HepG2 (cell line): ENCODE measurements around the gene CYCS. TPM values are rescaled to one million over a fixed set of nuclear protein-coding genes. Genes with fewer than 3 reads are reported as not detected.

Source experiments
- ATAC-seq: fragments of 200-7000 bp; cut with Tn5 transposase; 3 replicates; pipeline ENCODE4 v1.9.1; 2020; ENCODE audit warnings: mild to moderate bottlenecking, moderate library complexity
- BruUV-seq: library from RNA; stranded (reverse); fragments of 400-500 nt; replicated peaks from 2 replicates; lab custom pipeline; 2021; lab: Mats Ljungman, UMichigan
- CTCF ChIA-PET: fragments of 300-600 bp; formaldehyde crosslinking; extraction: SDS; loops from one replicate; lab custom pipeline; 2021; ENCODE audit warnings: low total read pairs, inconsistent platforms, low intra/inter-chr PET ratio; lab: Yijun Ruan, JAX
- POLR2A ChIA-PET: fragments of 350-600 bp; sonication (Branson Sonifier 250); formaldehyde crosslinking; loops from one replicate; lab custom pipeline; 2020; ENCODE audit warnings: antibody characterized with exemption, inconsistent platforms; lab: Yijun Ruan, JAX
- DNase-seq: peaks from one replicate; pipeline ENCODE4 v3.0.0-alpha.2; 2015; ENCODE audit warnings: low spot score
- FAIRE-seq: peaks from 3 replicates; lab custom pipeline; 2011; peaks lifted over from hg19 to GRCh38; lab: Jason Lieb, UNC
- H2AFZ ChIP-seq: one replicate; pipeline ENCODE4 v1.6.1; 2011; ENCODE audit warnings: low read length, inconsistent platforms
- H3K27ac ChIP-seq: fragments of 300-600 bp; 3 replicates; pipeline ENCODE4 v1.8.0; 2011; ENCODE audit warnings: mixed run types, mild to moderate bottlenecking, mixed read lengths, low read length, inconsistent platforms; ENCODE audit not compliant: insufficient read depth; ENCODE audit errors: extremely low read length
- H3K27me3 ChIP-seq, 2 experiments: fragments of 200-600 bp in 1 of 2; 2 replicates in 1 of 2; 3 replicates in 1 of 2; pipeline versions ENCODE4 v1.6.0 to v1.8.0; 2011; ENCODE audit warnings: low read length in 2 of 2, mild to moderate bottlenecking in 2 of 2, moderate library complexity in 2 of 2, inconsistent platforms in 1 of 2; ENCODE audit not compliant: insufficient read depth in 2 of 2, control insufficient read depth in 1 of 2
- H3K36me3 ChIP-seq, 2 experiments: fragments of 200-600 bp in 1 of 2; replicated peaks in 1 of 2; 2 replicates in 1 of 2; 3 replicates in 1 of 2; pipeline versions ENCODE4 v1.5.1 to v1.8.0; 2011; ENCODE audit warnings: low read length in 2 of 2, inconsistent platforms in 1 of 2; ENCODE audit not compliant: insufficient read depth in 2 of 2, control insufficient read depth in 1 of 2
- H3K4me1 ChIP-seq: 2 replicates; pipeline ENCODE4 v1.5.1; 2012; ENCODE audit warnings: low read length, inconsistent platforms; ENCODE audit not compliant: insufficient read depth
- H3K4me2 ChIP-seq: 2 replicates; pipeline ENCODE4 v1.6.0; 2011; ENCODE audit warnings: low read depth, low read length, inconsistent platforms
- H3K4me3 ChIP-seq, 3 experiments: fragments of 200-600 bp in 1 of 3; sonication (generic), shearing (Covaris generic) in 1 of 3; replicated peaks in 1 of 3; 2 replicates each; pipeline ENCODE4 v1.5.1; 2011 to 2016; ENCODE audit warnings: low read length in 3 of 3, inconsistent platforms in 2 of 3, low read depth in 2 of 3, mild to moderate bottlenecking in 2 of 3, control low read depth in 1 of 3, mixed read lengths in 1 of 3; ENCODE audit not compliant: insufficient read depth in 1 of 3
- H3K79me2 ChIP-seq: one replicate; pipeline ENCODE4 v1.6.1; 2011; ENCODE audit warnings: low read length, inconsistent platforms; ENCODE audit not compliant: insufficient read depth
- H3K9ac ChIP-seq: 2 replicates; pipeline ENCODE4 v1.6.0; 2011; ENCODE audit warnings: mild to moderate bottlenecking, low read depth, low read length, inconsistent platforms; ENCODE audit not compliant: insufficient read depth
- H3K9me3 ChIP-seq: 2 replicates; pipeline ENCODE4 v1.5.1; 2012; ENCODE audit warnings: mild to moderate bottlenecking, low read length
- H4K20me1 ChIP-seq: 2 replicates; pipeline ENCODE4 v1.6.0; 2011; ENCODE audit warnings: inconsistent platforms, mild to moderate bottlenecking, low read length, moderate library complexity; ENCODE audit not compliant: insufficient read depth
- MAFK ChIP-seq, 2 experiments: IDR thresholded peaks in 1 of 2; conservative IDR thresholded peaks in 1 of 2; 2 replicates each; pipeline ENCODE4 v1.6.1; 2011; ENCODE audit warnings: improper control_type of control experiment in 2 of 2, low read length in 2 of 2
- NFYC ChIP-seq: IDR thresholded peaks from 2 replicates; pipeline ENCODE4 v1.6.1; 2016; ENCODE audit warnings: missing genetic modification reagents, missing compliant biosample characterization
- ZNF564 ChIP-seq: sonication (generic); formaldehyde crosslinking; IDR thresholded peaks from 2 replicates; pipeline ENCODE4 v1.8.1; 2023; ENCODE audit warnings: mild to moderate bottlenecking, missing genetic modification reagents
- ZNF678 ChIP-seq: sonication (generic); formaldehyde crosslinking; IDR thresholded peaks from 2 replicates; pipeline ENCODE4 v1.4.0; 2020; ENCODE audit warnings: mild to moderate bottlenecking, missing genetic modification reagents
- ZNF7 ChIP-seq: IDR thresholded peaks from 2 replicates; pipeline ENCODE4 v1.6.1; 2016; ENCODE audit warnings: missing biosample characterization, missing genetic modification reagents
- ZSCAN30 ChIP-seq: sonication (generic); formaldehyde crosslinking; IDR thresholded peaks from 2 replicates; pipeline ENCODE4 v1.5.0; 2020; ENCODE audit warnings: mild to moderate bottlenecking, missing genetic modification reagents
- WGBS: methylation state at CpG from one replicate; pipeline ENCODE4 v1.1.6; 2017; ENCODE audit warnings: low lambda C conversion rate; 5-methylcytosine and 5-hydroxymethylcytosine counted together
- in situ Hi-C: cut with HindIII; loops from 2 replicates; pipeline ENCODE4 v1.10.0; 2017; ENCODE audit warnings: low pct_unique_long_range_greater_than_20kb; ENCODE audit not compliant: extremely low pct_ligation_motif_present
- intact Hi-C: fragments of 100-400 bp; cut with micrococcal nuclease; formaldehyde crosslinking; loops from one replicate; pipeline ENCODE4 v1.10.0; 2022; ENCODE audit not compliant: unreplicated experiment
- polyA plus RNA-seq, 8 experiments: library from polyadenylated mRNA; depleted of rRNA in 3 of 8; stranded (reverse) in 7 of 8; unstranded in 1 of 8; fragments of >200 nt; fragmentation: Illumina TruSeq in 4 of 8; extraction: Trizol in 4 of 8; gene quantifications; 2 replicates each; pipeline versions ENCODE4 v1.2.1 to v1.2.3, GENCODE V29; 2011 to 2016; ENCODE audit warnings: low read depth in 4 of 8, missing spikeins in 1 of 8, mixed read lengths in 1 of 8; ENCODE audit not compliant: insufficient read depth in 1 of 8
- total RNA-seq, 5 experiments: library from RNA; depleted of rRNA; stranded (reverse); fragments of >200 nt; fragmentation: Illumina TruSeq; extraction: Trizol; gene quantifications; 2 replicates each; pipeline ENCODE4 v1.2.3, GENCODE V29; 2016; ENCODE audit warnings: low read depth in 1 of 5
- TF ChIP-seq, protein P1 (sequence below): sonication (generic); formaldehyde crosslinking; IDR thresholded peaks from 2 replicates; pipeline ENCODE4 v1.5.0; 2020; ENCODE audit warnings: missing genetic modification reagents, mild to moderate bottlenecking, borderline replicate concordance
- TF ChIP-seq, protein P2 (sequence below): sonication (generic); formaldehyde crosslinking; IDR thresholded peaks from 2 replicates; pipeline ENCODE4 v1.8.1; 2023; ENCODE audit warnings: mild to moderate bottlenecking, inconsistent platforms, moderate library complexity, missing genetic modification reagents, borderline replicate concordance
- TF ChIP-seq, protein P3 (sequence below): sonication (generic); formaldehyde crosslinking; IDR thresholded peaks from 2 replicates; pipeline ENCODE4 v1.4.0; 2020; ENCODE audit warnings: mild to moderate bottlenecking, missing genetic modification reagents
- TF ChIP-seq, protein P4 (sequence below): sonication (generic); formaldehyde crosslinking; IDR thresholded peaks from 2 replicates; pipeline ENCODE4 v1.5.1; 2020; ENCODE audit warnings: mild to moderate bottlenecking, missing genetic modification reagents, borderline replicate concordance
- TF ChIP-seq, protein P5 (sequence below): sonication (generic); formaldehyde crosslinking; IDR thresholded peaks from 2 replicates; pipeline ENCODE4 v1.4.0; 2020; ENCODE audit warnings: mild to moderate bottlenecking, missing genetic modification reagents

Gene CYCS
- total and polyA plus RNA-seq, 2 of the 13 experiments (the other 11 are each of a cell fraction or from before 2014, with no cell fraction given): 35.9 to 202 TPM

DNA sequence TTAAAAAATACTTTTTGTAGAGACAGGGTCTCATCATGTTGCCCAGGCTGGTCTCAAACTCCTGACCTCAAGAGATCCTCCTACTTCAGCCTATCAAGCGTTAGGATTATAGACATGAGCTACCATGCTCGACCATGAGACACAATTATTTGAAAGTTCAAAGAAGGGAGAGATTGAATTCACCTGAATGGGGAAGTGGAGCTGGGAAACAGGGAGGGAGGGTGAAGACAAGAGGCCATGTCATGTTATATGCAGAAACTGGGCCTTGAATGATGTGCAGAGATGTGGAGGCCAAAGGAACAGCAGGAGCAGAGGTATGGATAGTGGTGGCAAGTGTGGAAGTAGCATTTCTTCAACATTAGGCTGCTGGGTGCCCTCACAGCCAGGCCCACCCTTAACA is 18.7 kb upstream of the CYCS start (continued):
- TF ChIP-seq, protein P1, sequence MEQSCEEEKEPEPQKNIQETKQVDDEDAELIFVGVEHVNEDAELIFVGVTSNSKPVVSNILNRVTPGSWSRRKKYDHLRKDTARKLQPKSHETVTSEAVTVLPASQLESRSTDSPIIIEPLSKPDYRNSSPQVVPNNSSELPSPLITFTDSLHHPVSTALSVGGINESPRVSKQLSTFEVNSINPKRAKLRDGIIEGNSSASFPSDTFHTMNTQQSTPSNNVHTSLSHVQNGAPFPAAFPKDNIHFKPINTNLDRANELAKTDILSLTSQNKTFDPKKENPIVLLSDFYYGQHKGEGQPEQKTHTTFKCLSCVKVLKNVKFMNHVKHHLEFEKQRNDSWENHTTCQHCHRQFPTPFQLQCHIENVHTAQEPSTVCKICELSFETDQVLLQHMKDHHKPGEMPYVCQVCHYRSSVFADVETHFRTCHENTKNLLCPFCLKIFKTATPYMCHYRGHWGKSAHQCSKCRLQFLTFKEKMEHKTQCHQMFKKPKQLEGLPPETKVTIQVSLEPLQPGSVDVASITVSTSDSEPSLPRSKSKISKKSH (CRISPR knock-in tag): no peak
- TF ChIP-seq, protein P2, sequence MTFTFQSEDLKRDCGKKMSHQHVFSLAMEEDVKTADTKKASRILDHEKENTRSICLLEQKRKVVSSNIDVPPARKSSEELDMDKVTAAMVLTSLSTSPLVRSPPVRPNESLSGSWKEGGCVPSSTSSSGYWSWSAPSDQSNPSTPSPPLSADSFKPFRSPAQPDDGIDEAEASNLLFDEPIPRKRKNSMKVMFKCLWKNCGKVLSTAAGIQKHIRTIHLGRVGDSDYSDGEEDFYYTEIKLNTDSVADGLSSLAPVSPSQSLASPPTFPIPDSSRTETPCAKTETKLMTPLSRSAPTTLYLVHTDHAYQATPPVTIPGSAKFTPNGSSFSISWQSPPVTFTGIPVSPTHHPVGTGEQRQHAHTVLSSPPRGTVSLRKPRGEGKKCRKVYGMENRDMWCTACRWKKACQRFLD: no peak
- TF ChIP-seq, protein P3, sequence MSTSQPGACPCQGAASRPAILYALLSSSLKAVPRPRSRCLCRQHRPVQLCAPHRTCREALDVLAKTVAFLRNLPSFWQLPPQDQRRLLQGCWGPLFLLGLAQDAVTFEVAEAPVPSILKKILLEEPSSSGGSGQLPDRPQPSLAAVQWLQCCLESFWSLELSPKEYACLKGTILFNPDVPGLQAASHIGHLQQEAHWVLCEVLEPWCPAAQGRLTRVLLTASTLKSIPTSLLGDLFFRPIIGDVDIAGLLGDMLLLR: no peak

DNA sequence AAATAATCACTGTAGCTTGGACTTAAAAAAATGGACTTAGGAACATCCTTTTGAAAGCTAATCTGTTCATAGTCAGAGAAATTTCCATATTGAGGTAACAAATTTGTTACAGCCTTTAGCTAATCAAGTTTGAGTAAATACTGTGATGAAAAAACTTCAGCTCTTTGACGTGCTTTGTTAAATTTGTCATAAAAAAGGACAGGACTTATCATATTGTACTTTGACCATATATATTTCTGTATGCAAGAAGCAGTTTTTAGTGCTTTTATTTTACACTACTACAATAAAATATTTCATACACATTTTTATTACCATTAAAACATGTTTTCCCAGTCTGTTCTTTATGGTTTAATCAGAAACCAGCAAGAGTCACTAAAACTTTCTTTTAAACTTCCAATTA is 14.5 kb upstream of the CYCS start:
- Histone ChIP-seq H3K27me3 (no peaks in the 10 kb centered on the region), H3K4me1 (peaks cover 9% of the 10 kb centered on the region; the same call in 1 of the 2 replicates), H3K9me3 (no peaks in the 10 kb centered on the region), H4K20me1 (no peaks in the 10 kb centered on the region), H3K79me2 (no peaks in the 10 kb centered on the region), H3K27ac (no peak overlapping the region), H3K36me3 (no peaks in the 10 kb centered on the region), H3K4me3 (no peak overlapping the region), H3K4me2 (no peak overlapping the region), H3K9ac (no peak overlapping the region), H2AFZ (no peak overlapping the region)
- FAIRE-seq (no peak), ATAC-seq (no peak), DNase-seq (no peak)
- CTCF ChIA-PET: no interaction called here
- WGBS: 87% methylated on average over 1 of the region's 1 CpG
- intact Hi-C loops: no loop called here
- no TSS peak for BruUV-seq
- in situ Hi-C loops: no loop called here
- POLR2A ChIA-PET: interaction anchor here (1.0 kb wide), 1 partner anchor 15 kb away, joined by 4 read pairs; the partner anchor contains the start of gene CYCS
- TF ChIP-seq, protein P3: no peak
- TF ChIP-seq, protein P4, sequence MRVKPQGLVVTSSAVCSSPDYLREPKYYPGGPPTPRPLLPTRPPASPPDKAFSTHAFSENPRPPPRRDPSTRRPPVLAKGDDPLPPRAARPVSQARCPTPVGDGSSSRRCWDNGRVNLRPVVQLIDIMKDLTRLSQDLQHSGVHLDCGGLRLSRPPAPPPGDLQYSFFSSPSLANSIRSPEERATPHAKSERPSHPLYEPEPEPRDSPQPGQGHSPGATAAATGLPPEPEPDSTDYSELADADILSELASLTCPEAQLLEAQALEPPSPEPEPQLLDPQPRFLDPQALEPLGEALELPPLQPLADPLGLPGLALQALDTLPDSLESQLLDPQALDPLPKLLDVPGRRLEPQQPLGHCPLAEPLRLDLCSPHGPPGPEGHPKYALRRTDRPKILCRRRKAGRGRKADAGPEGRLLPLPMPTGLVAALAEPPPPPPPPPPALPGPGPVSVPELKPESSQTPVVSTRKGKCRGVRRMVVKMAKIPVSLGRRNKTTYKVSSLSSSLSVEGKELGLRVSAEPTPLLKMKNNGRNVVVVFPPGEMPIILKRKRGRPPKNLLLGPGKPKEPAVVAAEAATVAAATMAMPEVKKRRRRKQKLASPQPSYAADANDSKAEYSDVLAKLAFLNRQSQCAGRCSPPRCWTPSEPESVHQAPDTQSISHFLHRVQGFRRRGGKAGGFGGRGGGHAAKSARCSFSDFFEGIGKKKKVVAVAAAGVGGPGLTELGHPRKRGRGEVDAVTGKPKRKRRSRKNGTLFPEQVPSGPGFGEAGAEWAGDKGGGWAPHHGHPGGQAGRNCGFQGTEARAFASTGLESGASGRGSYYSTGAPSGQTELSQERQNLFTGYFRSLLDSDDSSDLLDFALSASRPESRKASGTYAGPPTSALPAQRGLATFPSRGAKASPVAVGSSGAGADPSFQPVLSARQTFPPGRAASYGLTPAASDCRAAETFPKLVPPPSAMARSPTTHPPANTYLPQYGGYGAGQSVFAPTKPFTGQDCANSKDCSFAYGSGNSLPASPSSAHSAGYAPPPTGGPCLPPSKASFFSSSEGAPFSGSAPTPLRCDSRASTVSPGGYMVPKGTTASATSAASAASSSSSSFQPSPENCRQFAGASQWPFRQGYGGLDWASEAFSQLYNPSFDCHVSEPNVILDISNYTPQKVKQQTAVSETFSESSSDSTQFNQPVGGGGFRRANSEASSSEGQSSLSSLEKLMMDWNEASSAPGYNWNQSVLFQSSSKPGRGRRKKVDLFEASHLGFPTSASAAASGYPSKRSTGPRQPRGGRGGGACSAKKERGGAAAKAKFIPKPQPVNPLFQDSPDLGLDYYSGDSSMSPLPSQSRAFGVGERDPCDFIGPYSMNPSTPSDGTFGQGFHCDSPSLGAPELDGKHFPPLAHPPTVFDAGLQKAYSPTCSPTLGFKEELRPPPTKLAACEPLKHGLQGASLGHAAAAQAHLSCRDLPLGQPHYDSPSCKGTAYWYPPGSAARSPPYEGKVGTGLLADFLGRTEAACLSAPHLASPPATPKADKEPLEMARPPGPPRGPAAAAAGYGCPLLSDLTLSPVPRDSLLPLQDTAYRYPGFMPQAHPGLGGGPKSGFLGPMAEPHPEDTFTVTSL (CRISPR knock-in tag): no peak
- TF ChIP-seq ZNF7 (no peak), ZSCAN30 (CRISPR knock-in tag) (no peak), NFYC (CRISPR knock-in tag) (no peak), ZNF564 (no peak), ZNF678 (no peak), MAFK (conservative IDR thresholded peaks at IDR 0.05 in 1 of 2, IDR thresholded peaks at IDR 0.05 in 1 of 2; ENCODE audit: low read length in 2 of 2) (no peak)
- TF ChIP-seq, protein P5, sequence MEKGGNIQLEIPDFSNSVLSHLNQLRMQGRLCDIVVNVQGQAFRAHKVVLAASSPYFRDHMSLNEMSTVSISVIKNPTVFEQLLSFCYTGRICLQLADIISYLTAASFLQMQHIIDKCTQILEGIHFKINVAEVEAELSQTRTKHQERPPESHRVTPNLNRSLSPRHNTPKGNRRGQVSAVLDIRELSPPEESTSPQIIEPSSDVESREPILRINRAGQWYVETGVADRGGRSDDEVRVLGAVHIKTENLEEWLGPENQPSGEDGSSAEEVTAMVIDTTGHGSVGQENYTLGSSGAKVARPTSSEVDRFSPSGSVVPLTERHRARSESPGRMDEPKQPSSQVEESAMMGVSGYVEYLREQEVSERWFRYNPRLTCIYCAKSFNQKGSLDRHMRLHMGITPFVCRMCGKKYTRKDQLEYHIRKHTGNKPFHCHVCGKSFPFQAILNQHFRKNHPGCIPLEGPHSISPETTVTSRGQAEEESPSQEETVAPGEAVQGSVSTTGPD (CRISPR knock-in tag): no peak
